Uterus (tissue), 4 donors: ENCODE results near the gene TMEM95. TPM values are rescaled to one million over a fixed set of nuclear protein-coding genes. Genes with fewer than 3 reads are reported as not detected.

Experiments used
- DNase-seq, 2 donors: peaks; one replicate each; pipeline ENCODE4 v3.0.0-alpha.2; 2019 to 2020
- H3K27ac ChIP-seq, 2 donors: fragments of 200-600 bp; sonication (generic); 1 replicate in 1 of 2; 2 replicates in 1 of 2; pipeline ENCODE4 v1.5.1; 2016 to 2018
- H3K27me3 ChIP-seq, 2 donors: fragments of 200-600 bp; sonication (generic); one replicate each; pipeline ENCODE4 v1.5.1; 2018 to 2019; ENCODE audit warnings: control low read depth in 1 of 2
- H3K36me3 ChIP-seq, 2 donors: fragments of 200-600 bp; sonication (generic); one replicate each; pipeline ENCODE4 v1.5.1; 2019; ENCODE audit warnings: control low read depth in 1 of 2
- H3K4me1 ChIP-seq, 2 donors: fragments of 200-600 bp; sonication (generic); one replicate each; pipeline ENCODE4 v1.5.1; 2018 to 2019; ENCODE audit warnings: control low read depth in 1 of 2
- H3K4me3 ChIP-seq, 2 donors: fragments of 200-600 bp; sonication (generic); 1 replicate in 1 of 2; 2 replicates in 1 of 2; pipeline ENCODE4 v1.5.1; 2018 to 2019; ENCODE audit warnings: mild to moderate bottlenecking in 1 of 2
- H3K9me3 ChIP-seq, 2 donors: fragments of 200-600 bp; sonication (generic); one replicate each; pipeline ENCODE4 v1.5.1; 2019; ENCODE audit warnings: control low read depth in 1 of 2
- POLR2A ChIP-seq, 2 donors: fragments of 450-650 bp; IDR thresholded peaks; one replicate each; pipeline ENCODE4 v1.6.1; 2016; ENCODE audit warnings: antibody characterized with exemption in 2 of 2, mild to moderate bottlenecking in 1 of 2, moderate library complexity in 1 of 2
- intact Hi-C: fragments of 100-400 bp; cut with DNase I; formaldehyde crosslinking; loops from one replicate; pipeline ENCODE4 v1.15.1; 2023; ENCODE audit warnings: low total_unique reads
- total RNA-seq, 4 donors: library from RNA; depleted of rRNA in 3 of 4; stranded (reverse); fragments of >200 nt in 3 of 4; gene quantifications; one replicate each; pipeline versions ENCODE4 v1.1.0 to v1.2.4, GENCODE V29; 2014 to 2023
- TF ChIP-seq, protein P1 (sequence below), 4 experiments: fragments of 200-600 bp in 2 of 4; fragments of 450-650 bp in 2 of 4; sonication (generic) in 2 of 4; IDR thresholded peaks; one replicate each; pipeline ENCODE4 v1.5.1; 2016 to 2019; ENCODE audit warnings: antibody characterized with exemption in 4 of 4, mild to moderate bottlenecking in 2 of 4, moderate library complexity in 1 of 4
- donor health status: DM: yes; HTN: yes; CAD: no.

Gene TMEM95
- total RNA-seq, 4 donors from 2014 or later = not detected

DNA sequence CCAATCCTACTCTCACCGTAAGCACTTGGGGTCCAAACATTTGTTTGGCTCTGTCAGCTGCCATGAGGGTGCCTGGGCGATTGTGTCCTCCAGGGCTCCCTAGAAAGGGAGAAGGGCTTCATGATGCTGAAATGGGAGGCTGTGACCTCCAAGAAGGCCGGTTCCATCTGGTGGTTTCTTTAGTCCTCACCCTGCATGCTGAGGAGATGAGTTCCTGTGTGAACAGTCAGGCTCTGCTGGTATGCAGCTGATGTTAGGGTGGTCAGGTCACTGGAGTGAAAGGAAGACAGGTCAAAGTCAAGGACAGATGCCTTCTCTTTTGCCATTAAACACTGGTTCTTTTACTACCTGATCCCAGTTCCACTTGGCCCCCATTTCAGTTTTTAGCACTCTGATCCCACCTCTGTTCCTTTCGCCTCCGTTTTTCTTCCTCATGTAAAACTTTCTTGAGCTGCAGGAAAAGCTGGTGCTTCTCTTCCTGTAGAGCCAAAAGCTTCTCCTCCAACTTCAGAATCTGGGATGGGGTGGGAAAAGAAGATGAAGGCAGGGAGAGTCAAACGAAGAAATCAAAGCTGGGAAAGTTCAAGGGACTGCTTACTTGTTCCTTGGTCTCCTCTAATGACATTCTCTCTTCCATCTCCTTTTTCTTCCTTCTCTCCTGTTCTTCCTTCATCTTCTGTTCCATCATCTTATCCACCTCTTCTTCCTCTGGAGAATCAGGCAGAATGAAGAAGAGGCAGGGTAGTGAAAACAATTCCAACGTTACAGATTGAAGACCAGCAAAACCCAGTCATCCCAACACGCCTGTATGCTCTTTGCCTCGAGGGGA, 40.9 kb upstream of the TMEM95 start:
- Histone ChIP-seq H3K9me3 (no peaks in the 10 kb centered on the region), H3K27me3 (no peaks in the 10 kb centered on the region), H3K4me1 (peaks cover 10 to 14% of the 10 kb centered on the region in 2 donors), H3K36me3 (no peaks in the 10 kb centered on the region), H3K4me3 (peak overlapping the region; percentile 72 to 74), H3K27ac (peak overlapping the region; percentile 91 to 96)
- no peak for TF ChIP-seq POLR2A (IDR thresholded peaks at IDR 0.05)
- TF ChIP-seq, protein P1, sequence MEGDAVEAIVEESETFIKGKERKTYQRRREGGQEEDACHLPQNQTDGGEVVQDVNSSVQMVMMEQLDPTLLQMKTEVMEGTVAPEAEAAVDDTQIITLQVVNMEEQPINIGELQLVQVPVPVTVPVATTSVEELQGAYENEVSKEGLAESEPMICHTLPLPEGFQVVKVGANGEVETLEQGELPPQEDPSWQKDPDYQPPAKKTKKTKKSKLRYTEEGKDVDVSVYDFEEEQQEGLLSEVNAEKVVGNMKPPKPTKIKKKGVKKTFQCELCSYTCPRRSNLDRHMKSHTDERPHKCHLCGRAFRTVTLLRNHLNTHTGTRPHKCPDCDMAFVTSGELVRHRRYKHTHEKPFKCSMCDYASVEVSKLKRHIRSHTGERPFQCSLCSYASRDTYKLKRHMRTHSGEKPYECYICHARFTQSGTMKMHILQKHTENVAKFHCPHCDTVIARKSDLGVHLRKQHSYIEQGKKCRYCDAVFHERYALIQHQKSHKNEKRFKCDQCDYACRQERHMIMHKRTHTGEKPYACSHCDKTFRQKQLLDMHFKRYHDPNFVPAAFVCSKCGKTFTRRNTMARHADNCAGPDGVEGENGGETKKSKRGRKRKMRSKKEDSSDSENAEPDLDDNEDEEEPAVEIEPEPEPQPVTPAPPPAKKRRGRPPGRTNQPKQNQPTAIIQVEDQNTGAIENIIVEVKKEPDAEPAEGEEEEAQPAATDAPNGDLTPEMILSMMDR (IDR thresholded peaks at IDR 0.05) = no peak
- DNase-seq = no peak
- intact Hi-C loops = no loop called here

- Histone ChIP-seq H3K4me1 (peaks cover 2 to 7% of the 10 kb centered on the region in 2 donors), H3K27me3 (no peaks in the 10 kb centered on the region), H3K27ac (peak within 1 kb of the TSS; percentile 91 to 96), H3K9me3 (no peaks in the 10 kb centered on the region), H3K4me3 (peak within 1 kb of the TSS; percentile 72 to 74), H3K36me3 (no peaks in the 10 kb centered on the region)
- intact Hi-C loops = no loop called here
- peak; percentile 90 to 91 for DNase-seq
- TF ChIP-seq POLR2A (IDR thresholded peaks at IDR 0.05) = peak; percentile 75 to 89
- TF ChIP-seq, protein P1 (IDR thresholded peaks at IDR 0.05) = peak in 1 of 4 experiments; percentile 10
Measured at GRCh38 chr17:7314719-7315569, 40.0 kb upstream of the TMEM95 start, which contains the start of gene GPS2. Gene GPS2, minus strand, starts transcription at chr17:7315360. Its CDS starts 308 bp downstream, at chr17:7315052.

GRCh38 chr17:7315570-7316235, 39.3 kb upstream of the TMEM95 start:
- H3K4me3 ChIP-seq = peak overlapping the region; percentile 72 to 74
- intact Hi-C loops = no loop called here
- H3K4me1 ChIP-seq = no peaks in the 10 kb centered on the region
- peak overlapping the region; percentile 91 to 96 for H3K27ac ChIP-seq
- DNase-seq = no peak
- no peak for TF ChIP-seq POLR2A (IDR thresholded peaks at IDR 0.05)
- TF ChIP-seq, protein P1 (IDR thresholded peaks at IDR 0.05) = no peak
- H3K36me3 ChIP-seq = no peaks in the 10 kb centered on the region
- no peaks in the 10 kb centered on the region for H3K27me3 ChIP-seq
- no peaks in the 10 kb centered on the region for H3K9me3 ChIP-seq

DNA sequence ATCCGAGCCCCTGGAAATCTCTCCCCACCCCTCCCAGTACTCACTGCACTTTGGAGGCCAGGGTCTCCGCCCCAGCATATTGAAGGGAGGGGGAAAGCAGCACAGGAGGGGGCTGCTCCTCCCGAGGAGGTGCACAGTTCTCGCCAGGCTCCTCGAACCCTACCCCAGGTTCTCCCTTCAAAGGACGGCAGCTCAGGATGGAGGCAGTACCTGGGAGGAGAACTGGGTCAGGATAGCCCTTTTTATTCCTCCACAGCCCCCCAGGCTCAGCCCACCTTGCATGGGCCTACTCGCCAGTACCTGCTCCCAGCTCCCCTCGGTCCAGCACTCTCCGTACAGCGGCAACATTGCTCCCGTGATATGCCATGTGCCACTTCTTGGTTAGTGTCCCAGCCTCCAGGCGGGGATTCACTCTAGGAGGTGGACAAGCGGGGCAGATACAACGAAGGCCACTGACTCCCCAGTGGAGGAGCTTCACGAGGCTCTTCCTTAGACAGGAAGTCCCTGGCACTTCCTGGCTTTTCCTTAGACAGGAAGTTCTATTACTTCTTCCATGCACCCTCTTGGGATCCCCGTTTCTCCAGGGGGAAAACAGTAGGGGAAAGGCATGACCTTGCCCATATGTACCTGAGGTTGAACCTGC, 37.7 kb upstream of the TMEM95 start:
- H3K4me1 ChIP-seq = no peaks in the 10 kb centered on the region
- H3K36me3 ChIP-seq = no peaks in the 10 kb centered on the region
- no peaks in the 10 kb centered on the region for H3K27me3 ChIP-seq
- intact Hi-C loops = no loop called here
- no peak for TF ChIP-seq POLR2A (IDR thresholded peaks at IDR 0.05)
- TF ChIP-seq, protein P1 (IDR thresholded peaks at IDR 0.05) = no peak
- DNase-seq = no peak
- no peaks in the 10 kb centered on the region for H3K9me3 ChIP-seq
- H3K4me3 ChIP-seq = no peak overlapping the region
- no peak overlapping the region for H3K27ac ChIP-seq
